ENCODE measurements around the gene TPO. TPM values are rescaled to one million over a fixed set of nuclear protein-coding genes. Genes with fewer than 3 reads are reported as not detected.
"Not testable (repeated sequence)": the region's sequence is repeated elsewhere in the genome, so short reads cannot be mapped to it uniquely, and the experiment has no call there.

The TPO gene
- total RNA-seq, 3 donors from 2014 or later, result 1.3 to 5.7 (median 2.3) TPM

DNA sequence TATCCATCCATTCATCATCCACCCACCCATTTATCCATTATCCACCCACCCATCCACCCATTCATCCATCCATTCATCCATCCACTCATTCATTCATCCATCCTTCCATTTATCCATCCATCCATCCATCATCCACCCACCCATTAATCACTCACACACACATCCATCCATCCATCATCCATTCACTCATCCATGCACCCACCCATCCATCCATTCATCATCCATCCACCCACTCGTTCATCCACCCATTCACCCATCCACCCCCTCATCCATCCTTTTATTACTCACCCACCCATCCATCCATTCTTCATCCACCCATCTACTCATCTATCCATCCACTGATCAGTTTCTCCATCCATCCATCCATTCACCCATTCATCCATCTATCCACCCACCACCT lies 8.1 kb upstream of the TPO start:
- no peak for ATAC-seq
- Histone ChIP-seq H3K4me3 (no peak overlapping the region), H3K4me1 (ENCODE audit: low read depth) (no peaks in the 10 kb centered on the region), H3K36me3 (ENCODE audit: low read depth) (no peaks in the 10 kb centered on the region), H3K9me3 (no peaks in the 10 kb centered on the region)
- intact Hi-C loops (cut with DNase I, micrococcal nuclease), result no loop called here
- no peak for TF ChIP-seq CTCF (IDR thresholded peaks at IDR 0.05)
- DNase-seq, result no peak

- intact Hi-C loops (cut with DNase I, micrococcal nuclease), result no loop called here
- Histone ChIP-seq H3K4me3 (no peak overlapping the region), H3K9me3 (no peaks in the 10 kb centered on the region), H3K4me1 (ENCODE audit: low read depth) (no peaks in the 10 kb centered on the region), H3K36me3 (ENCODE audit: low read depth) (no peaks in the 10 kb centered on the region)
- no peak for TF ChIP-seq CTCF (IDR thresholded peaks at IDR 0.05)
- no peak for ATAC-seq
- DNase-seq, result no peak
Observed at GRCh38 chr2:1405967-1406366, 7.3 kb upstream of the TPO start.

DNA sequence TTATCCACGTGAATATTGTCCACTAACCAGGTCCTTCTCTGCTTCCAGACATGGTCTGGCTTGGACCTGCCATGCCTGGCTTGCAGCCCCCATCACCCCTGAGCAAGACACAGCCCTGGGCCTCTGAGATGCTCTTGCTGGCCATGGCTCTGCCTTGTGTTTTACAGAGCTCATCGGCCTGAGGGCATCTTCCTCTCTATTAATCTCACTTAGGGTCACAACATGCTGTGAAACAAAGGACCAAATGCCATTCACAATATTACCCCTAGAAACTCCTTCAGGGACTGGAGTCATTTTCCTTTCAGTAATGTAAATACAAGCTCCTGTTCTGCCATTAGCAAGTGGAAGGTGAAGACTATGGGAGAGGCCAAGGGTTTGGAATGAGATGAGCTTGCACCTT lies 6.8 kb upstream of the TPO start:
- no peak for DNase-seq
- Histone ChIP-seq H3K4me1 (ENCODE audit: low read depth) (no peaks in the 10 kb centered on the region), H3K4me3 (no peak overlapping the region), H3K36me3 (ENCODE audit: low read depth) (no peaks in the 10 kb centered on the region), H3K9me3 (no peaks in the 10 kb centered on the region)
- TF ChIP-seq CTCF (IDR thresholded peaks at IDR 0.05), result no peak
- intact Hi-C loops (cut with DNase I, micrococcal nuclease), result no loop called here
- no peak for ATAC-seq

- no peak for DNase-seq
- no peak for ATAC-seq
- Histone ChIP-seq H3K9me3 (no peaks in the 10 kb centered on the region), H3K4me3 (no peak overlapping the region), H3K36me3 (ENCODE audit: low read depth) (no peaks in the 10 kb centered on the region), H3K4me1 (ENCODE audit: low read depth) (no peaks in the 10 kb centered on the region)
- intact Hi-C loops (cut with DNase I, micrococcal nuclease), result no loop called here
- no peak for TF ChIP-seq CTCF (IDR thresholded peaks at IDR 0.05)
Observed at GRCh38 chr2:1407950-1408675, 5.2 kb upstream of the TPO start.

DNA sequence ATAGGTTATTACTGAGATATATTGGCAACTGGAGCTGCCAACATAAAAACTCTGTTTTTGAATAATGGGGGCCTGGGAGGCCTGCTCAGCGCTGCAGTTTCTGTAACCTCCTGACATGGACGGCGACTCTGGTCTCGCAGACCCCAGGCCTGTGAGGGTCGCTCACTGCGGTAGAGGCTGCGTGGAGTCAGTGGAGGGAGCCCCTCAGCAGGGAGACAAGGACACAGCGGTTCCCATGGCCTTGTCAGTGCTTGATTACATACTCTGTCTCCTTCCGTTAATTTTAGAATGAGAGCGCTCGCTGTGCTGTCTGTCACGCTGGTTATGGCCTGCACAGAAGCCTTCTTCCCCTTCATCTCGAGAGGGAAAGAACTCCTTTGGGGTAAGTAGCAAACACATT lies 858 bp downstream of the TPO start:
- no peaks in the 10 kb centered on the region for H3K36me3 ChIP-seq (ENCODE audit: low read depth)
- H3K9me3 ChIP-seq, result no peaks in the 10 kb centered on the region
- H3K4me1 ChIP-seq (ENCODE audit: low read depth), result no peaks in the 10 kb centered on the region
- DNase-seq (no peak), ATAC-seq (no peak)
- TF ChIP-seq CTCF (IDR thresholded peaks at IDR 0.05), result no peak
- H3K4me3 ChIP-seq, result no peak overlapping the region
- intact Hi-C loops (cut with DNase I, micrococcal nuclease), result no loop called here

- ATAC-seq; H3K36me3 ChIP-seq (ENCODE audit: low read depth); intact Hi-C loops (cut with DNase I, micrococcal nuclease): not testable (repeated sequence)
Observed at GRCh38 chr2:1414901-1415300, 1.6 kb downstream of the TPO start.

More at GRCh38 chr2:1414901-1415300, 1.6 kb downstream of the TPO start:
- H3K4me3 ChIP-seq; DNase-seq; H3K4me1 ChIP-seq (ENCODE audit: low read depth); H3K9me3 ChIP-seq: not testable (repeated sequence)

Data from mucosa of descending colon (tissue), 3 donors.